MM.1S (cell line): ENCODE data around the gene RTBDN.

Experiments
- DNase-seq: peaks from one replicate; pipeline ENCODE4 v3.0.0-alpha.2; 2015
- H2AFZ ChIP-seq: fragments of 300-600 bp; sonication (generic); 2 replicates; pipeline ENCODE4 v1.6.0; 2016; ENCODE audit warnings: antibody characterized with exemption, low read length
- H3F3A ChIP-seq: fragments of 300-600 bp; sonication (generic); 2 replicates; pipeline ENCODE4 v1.6.1; 2016; ENCODE audit warnings: mild to moderate bottlenecking, antibody characterized with exemption, low read length, moderate library complexity, mixed read lengths; ENCODE audit not compliant: insufficient read depth
- H3K27ac ChIP-seq: fragments of 300-600 bp; sonication (generic); 2 replicates; pipeline ENCODE4 v1.5.1; 2016; ENCODE audit warnings: mild to moderate bottlenecking, low read length
- H3K27me3 ChIP-seq: fragments of 300-600 bp; sonication (generic); replicated peaks from 2 replicates; pipeline ENCODE4 v1.6.0; 2016; ENCODE audit warnings: low read length; ENCODE audit not compliant: insufficient read depth
- H3K36me3 ChIP-seq: fragments of 300-600 bp; sonication (generic); replicated peaks from 2 replicates; pipeline ENCODE4 v1.6.1; 2016; ENCODE audit warnings: mild to moderate bottlenecking, low read length, mixed read lengths; ENCODE audit not compliant: insufficient read depth
- H3K4me1 ChIP-seq: fragments of 300-600 bp; sonication (generic); 2 replicates; pipeline ENCODE4 v1.6.1; 2016; ENCODE audit warnings: low read length, mixed read lengths
- H3K4me2 ChIP-seq: fragments of 300-600 bp; sonication (generic); 2 replicates; pipeline ENCODE4 v1.6.0; 2016; ENCODE audit warnings: low read depth, low read length
- H3K4me3 ChIP-seq: fragments of 300-600 bp; sonication (generic); 2 replicates; pipeline ENCODE4 v1.5.1; 2016; ENCODE audit warnings: low read length, mixed read lengths
- H3K79me2 ChIP-seq: fragments of 300-600 bp; sonication (generic); 2 replicates; pipeline ENCODE4 v1.6.1; 2016; ENCODE audit warnings: mixed run types, low read length, mixed read lengths
- H3K9ac ChIP-seq: fragments of 300-600 bp; sonication (generic); 2 replicates; pipeline ENCODE4 v1.6.1; 2016; ENCODE audit warnings: low read length, mixed read lengths
- H3K9me2 ChIP-seq: fragments of 300-600 bp; sonication (generic); replicated peaks from 2 replicates; pipeline ENCODE4 v1.6.1; 2016; ENCODE audit warnings: mild to moderate bottlenecking, low read length, mixed read lengths; ENCODE audit not compliant: insufficient read depth
- H3K9me3 ChIP-seq: fragments of 300-600 bp; sonication (generic); replicated peaks from 2 replicates; pipeline ENCODE4 v1.6.1; 2016; ENCODE audit warnings: mild to moderate bottlenecking, low read length, mixed read lengths; ENCODE audit not compliant: insufficient read depth
- H4K20me1 ChIP-seq: fragments of 300-600 bp; sonication (generic); 2 replicates; pipeline ENCODE4 v1.6.1; 2016; ENCODE audit warnings: mild to moderate bottlenecking, low read length, moderate library complexity, mixed read lengths; ENCODE audit not compliant: insufficient read depth
- CTCF ChIP-seq: fragments of 300-600 bp; sonication (generic); IDR thresholded peaks from 2 replicates; pipeline ENCODE4 v1.5.1; 2016; ENCODE audit warnings: antibody characterized with exemption, low read length, mixed read lengths
- EZH2 ChIP-seq: fragments of 300-600 bp; sonication (generic); optimal IDR thresholded peaks from 2 replicates; pipeline ENCODE3; 2017; ENCODE audit warnings: low read depth, mild to moderate bottlenecking, antibody characterized with exemption, low read length, mixed read lengths
- EZH2phosphoT487 ChIP-seq: fragments of 300-600 bp; sonication (generic); IDR thresholded peaks from 2 replicates; pipeline ENCODE4 v1.6.1; 2018; ENCODE audit warnings: antibody characterized with exemption, low read length

Gene RTBDN

GRCh38 chr19:12787458-12787857, 46.9 kb downstream of the RTBDN start:
- Histone ChIP-seq H3K27me3 (no peaks in the 10 kb centered on the region), H3K79me2 (peaks cover 9% of the 10 kb centered on the region), H3K9me2 (no peaks in the 10 kb centered on the region), H3K36me3 (no peaks in the 10 kb centered on the region), H4K20me1 (no peaks in the 10 kb centered on the region), H3K9ac (no peak overlapping the region), H2AFZ (no peak overlapping the region), H3K9me3 (no peaks in the 10 kb centered on the region), H3K4me1 (peaks cover 28% of the 10 kb centered on the region), H3K4me3 (no peak overlapping the region), H3F3A (peaks cover 43% of the 10 kb centered on the region), H3K4me2 (no peak overlapping the region), H3K27ac (no peak overlapping the region)
- no peak for DNase-seq
- TF ChIP-seq EZH2phosphoT487 (no peak), EZH2 (no peak), CTCF (no peak)

GRCh38 chr19:12786952-12787351, 47.4 kb downstream of the RTBDN start:
- peaks cover 4% of the 10 kb centered on the region for H3K79me2 ChIP-seq
- TF ChIP-seq CTCF (no peak), EZH2 (no peak), EZH2phosphoT487 (no peak)
- H3K9ac ChIP-seq, result no peak overlapping the region
- no peak overlapping the region for H3K27ac ChIP-seq
- no peaks in the 10 kb centered on the region for H3K27me3 ChIP-seq
- no peaks in the 10 kb centered on the region for H3K9me2 ChIP-seq
- no peak overlapping the region for H2AFZ ChIP-seq
- no peaks in the 10 kb centered on the region for H3K9me3 ChIP-seq
- no peak overlapping the region for H3K4me3 ChIP-seq
- H4K20me1 ChIP-seq, result no peaks in the 10 kb centered on the region
- no peak for DNase-seq
- H3F3A ChIP-seq, result peaks cover 38% of the 10 kb centered on the region
- H3K4me2 ChIP-seq, result no peak overlapping the region
- H3K4me1 ChIP-seq, result peaks cover 28% of the 10 kb centered on the region
- H3K36me3 ChIP-seq, result no peaks in the 10 kb centered on the region

- Histone ChIP-seq H2AFZ (no peak overlapping the region), H3K9me3 (no peaks in the 10 kb centered on the region), H3K36me3 (no peaks in the 10 kb centered on the region), H3K9me2 (no peaks in the 10 kb centered on the region), H3K9ac (no peak overlapping the region), H3K4me3 (no peak overlapping the region), H3K4me2 (no peak overlapping the region), H3K27me3 (no peaks in the 10 kb centered on the region), H3K79me2 (no peaks in the 10 kb centered on the region), H3K27ac (no peak overlapping the region), H4K20me1 (no peaks in the 10 kb centered on the region), H3F3A (peaks cover 36% of the 10 kb centered on the region), H3K4me1 (peaks cover 28% of the 10 kb centered on the region)
- DNase-seq, result no peak
- TF ChIP-seq EZH2 (no peak), CTCF (no peak), EZH2phosphoT487 (no peak)
Observed at GRCh38 chr19:12786141-12786870, 48.1 kb downstream of the RTBDN start.
